Smooth muscle cell of the pulmonary artery (primary cell): ENCODE data around the gene DPEP1. TPM values are rescaled to one million over a fixed set of nuclear protein-coding genes. Genes with fewer than 3 reads are reported as not detected.

Experiments
- total RNA-seq: library from RNA; depleted of rRNA; stranded (reverse); fragments of >200 nt; gene quantifications from 2 replicates; pipeline ENCODE4 v1.2.3, GENCODE V29; 2014

DPEP1 gene
- not detected in 2 replicates for total RNA-seq

GRCh38 chr16:89613231-89613953, at the start of gene DPEP1:
Gene DPEP1, plus strand, starts transcription at chr16:89613642. Its CDS starts 16,769 bp downstream, at chr16:89630411.

GRCh38 chr16:89575247-89576152, 37.9 kb upstream of the DPEP1 start, which contains the start of gene CPNE7:
Gene CPNE7, plus strand, starts transcription at chr16:89575758. Its CDS starts 140 bp downstream, at chr16:89575898.

GRCh38 chr16:89657442-89658220, 44.2 kb downstream of the DPEP1 start, which contains the start of the genes CHMP1A and SPATA33:
Gene CHMP1A, minus strand, starts transcription at chr16:89657708. Its CDS starts 120 bp downstream, at chr16:89657588.
Gene SPATA33, plus strand, starts transcription at chr16:89657836. Its CDS starts 76 bp downstream, at chr16:89657912.

GRCh38 chr16:89686520-89687091, 73.2 kb downstream of the DPEP1 start, which contains the start of gene CDK10:
Gene CDK10, plus strand, starts transcription at chr16:89686689. Its CDS starts 22 bp downstream, at chr16:89686711.

Other genes starting within 250 kb of the DPEP1 start
- gene ANKRD11, start 123.1 kb upstream of the DPEP1 start, total RNA-seq: 61.8 and 93.9 TPM in 2 replicates
- 105 and 142 TPM in 2 replicates for gene SPG7, start 105.2 kb upstream of the DPEP1 start, total RNA-seq
- gene RPL13, start 53.0 kb upstream of the DPEP1 start, total RNA-seq: 2,185 and 2,282 TPM in 2 replicates
- gene CPNE7, start 37.9 kb upstream of the DPEP1 start, total RNA-seq: 1.3 and 16.1 TPM in 2 replicates
- 60.9 and 61.9 TPM in 2 replicates for gene CHMP1A, start 44.1 kb downstream of the DPEP1 start, total RNA-seq
- gene SPATA33, start 44.2 kb downstream of the DPEP1 start, total RNA-seq: 2.2 and 3.2 TPM in 2 replicates
- 32.4 and 42.5 TPM in 2 replicates for gene CDK10, start 73.0 kb downstream of the DPEP1 start, total RNA-seq
- gene SPATA2L, start 88.1 kb downstream of the DPEP1 start, total RNA-seq: 8.8 and 15.6 TPM in 2 replicates
- gene VPS9D1, start 107.3 kb downstream of the DPEP1 start, total RNA-seq: 9.8 and 13.8 TPM in 2 replicates
- gene ZNF276, start 107.9 kb downstream of the DPEP1 start, total RNA-seq: 9.4 and 19.6 TPM in 2 replicates
- gene FANCA, start 203.0 kb downstream of the DPEP1 start, total RNA-seq: 4.2 and 5.4 TPM in 2 replicates
- gene SPIRE2, start 214.8 kb downstream of the DPEP1 start, total RNA-seq: 0.72 and 1.1 TPM in 2 replicates